Fibroblast of lung (primary cell): ENCODE results near the gene SPSB1.

Experiments
- EZH2 ChIP-seq: IDR thresholded peaks from 2 replicates; pipeline ENCODE4 v1.5.1; 2012; ENCODE audit warnings: low read length, control low read depth, mild to moderate bottlenecking; ENCODE audit errors: missing control alignments
- TF ChIP-seq, protein P1 (sequence below), 2 donors: IDR thresholded peaks in 1 of 2; conservative IDR thresholded peaks in 1 of 2; 1 replicate in 1 of 2; 2 replicates in 1 of 2; pipeline ENCODE4 v1.5.1; 2011 to 2012; ENCODE audit warnings: low read length in 2 of 2, control low read depth in 1 of 2, inconsistent platforms in 1 of 2, low read depth in 1 of 2, mild to moderate bottlenecking in 1 of 2

DNA sequence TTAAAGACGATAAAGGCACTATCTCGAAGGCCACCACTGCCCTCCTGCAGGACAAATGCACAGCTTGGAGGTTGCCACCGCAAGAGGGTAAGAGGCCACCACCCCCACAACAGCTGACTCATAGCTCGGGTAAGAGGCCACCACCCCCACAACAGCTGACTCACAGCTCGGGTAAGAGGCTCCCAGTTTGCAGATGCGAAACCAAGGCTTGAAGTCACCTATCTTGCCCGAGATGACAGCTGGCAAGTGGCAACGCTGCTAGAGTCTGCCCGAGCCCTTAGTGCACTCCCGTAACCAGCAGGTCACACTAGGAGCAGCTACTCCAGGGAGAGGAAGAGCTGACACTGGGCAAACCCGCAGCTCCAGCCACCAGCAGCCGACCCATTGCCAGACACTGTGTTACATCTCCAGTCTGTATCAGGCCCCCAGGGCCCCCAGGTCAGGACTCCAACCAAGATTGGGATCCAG is 17.1 kb upstream of the SPSB1 start:
- TF ChIP-seq, protein P1, sequence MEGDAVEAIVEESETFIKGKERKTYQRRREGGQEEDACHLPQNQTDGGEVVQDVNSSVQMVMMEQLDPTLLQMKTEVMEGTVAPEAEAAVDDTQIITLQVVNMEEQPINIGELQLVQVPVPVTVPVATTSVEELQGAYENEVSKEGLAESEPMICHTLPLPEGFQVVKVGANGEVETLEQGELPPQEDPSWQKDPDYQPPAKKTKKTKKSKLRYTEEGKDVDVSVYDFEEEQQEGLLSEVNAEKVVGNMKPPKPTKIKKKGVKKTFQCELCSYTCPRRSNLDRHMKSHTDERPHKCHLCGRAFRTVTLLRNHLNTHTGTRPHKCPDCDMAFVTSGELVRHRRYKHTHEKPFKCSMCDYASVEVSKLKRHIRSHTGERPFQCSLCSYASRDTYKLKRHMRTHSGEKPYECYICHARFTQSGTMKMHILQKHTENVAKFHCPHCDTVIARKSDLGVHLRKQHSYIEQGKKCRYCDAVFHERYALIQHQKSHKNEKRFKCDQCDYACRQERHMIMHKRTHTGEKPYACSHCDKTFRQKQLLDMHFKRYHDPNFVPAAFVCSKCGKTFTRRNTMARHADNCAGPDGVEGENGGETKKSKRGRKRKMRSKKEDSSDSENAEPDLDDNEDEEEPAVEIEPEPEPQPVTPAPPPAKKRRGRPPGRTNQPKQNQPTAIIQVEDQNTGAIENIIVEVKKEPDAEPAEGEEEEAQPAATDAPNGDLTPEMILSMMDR (conservative IDR thresholded peaks at IDR 0.05 in 1 of 2, IDR thresholded peaks at IDR 0.05 in 1 of 2; ENCODE audit: low read depth in 1 of 2, low read length in 2 of 2): no peak
- TF ChIP-seq EZH2: no peak
